Activated naive CD4-positive, alpha-beta T cell treated with anti-CD3 and anti-CD28 coated beads, Interleukin-2, amount 10 ng/mL, durations not matched to agents 7 days and 5 days (primary cell): ENCODE results near the gene ACTRT2.
A peak's percentile ranks its signal among the peaks of the same experiment; 100 is the strongest.

ENCODE experiments used
- CTCF ChIA-PET: fragments of 350-600 bp; sonication (Branson Sonifier 250); formaldehyde crosslinking; loops from one replicate; lab custom pipeline; 2021; ENCODE audit warnings: antibody characterized with exemption; lab: Charles Lee
- DNase-seq: peaks from one replicate; pipeline ENCODE4 v3.0.0-alpha.2; 2020
- H3K27ac Mint-ChIP-seq: one replicate; pipeline ENCODE4 v1.8.0; 2021; ENCODE audit warnings: mild to moderate bottlenecking, moderate library complexity, mixed read lengths
- H3K27me3 Mint-ChIP-seq: one replicate; pipeline ENCODE4 v1.8.0; 2021; ENCODE audit warnings: mild to moderate bottlenecking, mixed read lengths
- H3K36me3 Mint-ChIP-seq: one replicate; pipeline ENCODE4 v1.8.0; 2021; ENCODE audit warnings: mixed read lengths
- H3K4me1 Mint-ChIP-seq: one replicate; pipeline ENCODE4 v1.8.0; 2021; ENCODE audit warnings: mixed read lengths
- H3K4me3 Mint-ChIP-seq: one replicate; pipeline ENCODE4 v1.8.0; 2021; ENCODE audit warnings: mild to moderate bottlenecking, moderate library complexity, mixed read lengths
- H3K9me3 Mint-ChIP-seq: one replicate; pipeline ENCODE4 v1.8.0; 2021; ENCODE audit warnings: mixed read lengths

ACTRT2 gene

GRCh38 chr1:3026124-3026523 is 4.9 kb downstream of the ACTRT2 start:
- CTCF ChIA-PET, result no interaction called here
- H3K4me1 Mint-ChIP-seq, result no peaks in the 10 kb centered on the region
- no peaks in the 10 kb centered on the region for H3K9me3 Mint-ChIP-seq
- H3K27me3 Mint-ChIP-seq, result peaks cover 17% of the 10 kb centered on the region
- H3K4me3 Mint-ChIP-seq, result no peak overlapping the region
- no peaks in the 10 kb centered on the region for H3K36me3 Mint-ChIP-seq
- no peak overlapping the region for H3K27ac Mint-ChIP-seq
- no peak for DNase-seq

GRCh38 chr1:3026581-3027391 is 5.5 kb downstream of the ACTRT2 start:
- CTCF ChIA-PET, result no interaction called here
- no peak overlapping the region for H3K27ac Mint-ChIP-seq
- peaks cover under 1% of the 10 kb centered on the region for H3K4me1 Mint-ChIP-seq
- no peaks in the 10 kb centered on the region for H3K9me3 Mint-ChIP-seq
- H3K27me3 Mint-ChIP-seq, result peaks cover 15% of the 10 kb centered on the region
- peak; percentile 11 for DNase-seq
- no peak overlapping the region for H3K4me3 Mint-ChIP-seq
- H3K36me3 Mint-ChIP-seq, result no peaks in the 10 kb centered on the region

DNA sequence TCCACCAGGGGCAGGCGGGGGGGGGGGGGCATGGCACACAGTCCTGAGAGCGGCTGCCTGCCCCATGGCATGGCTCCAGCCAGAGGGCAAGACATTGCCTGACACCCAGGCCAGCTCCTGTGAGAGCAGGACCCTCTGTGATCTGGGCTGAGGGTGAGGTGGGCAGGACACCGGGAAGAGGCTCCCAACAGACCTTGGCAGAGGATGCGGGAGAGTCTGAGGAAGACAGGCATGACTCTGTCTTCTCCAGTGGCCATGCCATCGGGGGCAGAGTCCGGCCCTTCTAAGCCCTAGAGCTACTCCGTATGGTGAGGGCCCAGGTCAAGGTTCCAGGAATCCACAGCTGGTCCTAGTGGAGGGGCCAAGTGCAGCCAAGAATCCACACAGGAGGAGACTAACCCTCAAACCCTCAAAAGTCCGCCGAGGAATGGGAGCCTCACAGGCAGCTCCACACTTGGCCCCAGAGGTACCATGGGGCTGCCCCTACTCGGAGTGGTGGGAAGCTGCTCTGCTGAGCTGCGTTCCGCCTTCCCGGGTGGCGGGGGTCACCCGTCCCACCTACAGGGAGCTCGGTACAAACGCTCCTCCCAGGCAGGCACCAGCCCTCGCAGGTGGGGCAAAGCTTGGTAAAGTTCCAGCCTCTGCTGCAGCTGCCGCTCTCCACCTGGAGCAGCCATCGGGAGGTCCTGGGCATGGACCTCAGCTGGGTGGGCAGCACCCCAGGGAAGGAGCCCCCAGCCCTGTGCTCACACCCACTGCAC is 6.5 kb downstream of the ACTRT2 start:
- peak; percentile 18 for DNase-seq
- Mint-ChIP-seq H3K4me1 (peaks cover 10% of the 10 kb centered on the region), H3K27ac (no peak overlapping the region), H3K36me3 (no peaks in the 10 kb centered on the region), H3K27me3 (peaks cover 16% of the 10 kb centered on the region), H3K9me3 (no peaks in the 10 kb centered on the region), H3K4me3 (no peak overlapping the region)
- CTCF ChIA-PET, result interaction anchor here (0.5 kb wide), 1 partner anchor 50 kb away, joined by 3 read pairs; no protein-coding TSS in a partner anchor

GRCh38 chr1:3028531-3029282 is 7.4 kb downstream of the ACTRT2 start:
- peak; percentile 8 for DNase-seq
- H3K36me3 Mint-ChIP-seq, result no peaks in the 10 kb centered on the region
- H3K27me3 Mint-ChIP-seq, result peaks cover 18% of the 10 kb centered on the region
- no peak overlapping the region for H3K4me3 Mint-ChIP-seq
- no peaks in the 10 kb centered on the region for H3K9me3 Mint-ChIP-seq
- H3K4me1 Mint-ChIP-seq, result peaks cover 19% of the 10 kb centered on the region
- CTCF ChIA-PET, result interaction anchor here (0.5 kb wide), 1 partner anchor 51 kb away, joined by 3 read pairs; no protein-coding TSS in a partner anchor
- no peak overlapping the region for H3K27ac Mint-ChIP-seq

DNA sequence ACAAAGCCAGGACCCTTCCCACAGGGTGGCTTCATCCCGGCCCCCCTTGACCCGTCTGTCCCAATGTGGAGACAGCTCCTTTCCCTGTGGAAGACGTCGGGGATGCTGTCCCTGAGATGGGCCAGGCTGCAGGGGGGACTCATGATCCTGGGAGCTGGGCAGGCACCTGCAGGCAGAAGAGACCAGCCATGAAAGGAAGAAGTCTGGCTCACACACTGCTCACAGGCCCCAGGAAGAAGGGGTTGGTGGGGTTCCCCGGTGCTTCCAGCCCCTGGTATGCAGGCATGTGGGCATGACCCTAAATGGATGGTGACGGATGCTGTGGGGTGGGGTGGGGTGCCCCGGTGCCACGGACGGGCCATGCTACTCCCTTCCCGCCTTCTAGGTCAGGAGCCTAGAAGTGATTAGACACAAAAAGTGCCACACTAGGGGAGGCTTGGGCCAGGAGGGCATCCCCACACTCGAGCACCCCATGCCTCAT is 8.3 kb downstream of the ACTRT2 start:
- no peak for DNase-seq
- Mint-ChIP-seq H3K4me1 (peaks cover 27% of the 10 kb centered on the region), H3K27me3 (peaks cover 14% of the 10 kb centered on the region), H3K4me3 (no peak overlapping the region), H3K9me3 (no peaks in the 10 kb centered on the region), H3K36me3 (peaks cover under 1% of the 10 kb centered on the region), H3K27ac (no peak overlapping the region)
- CTCF ChIA-PET, result no interaction called here

- CTCF ChIA-PET, result no interaction called here
- H3K36me3 Mint-ChIP-seq, result peaks cover 1% of the 10 kb centered on the region
- DNase-seq, result peak; percentile 18
These were observed 8.9 kb downstream of the ACTRT2 start for GRCh38 chr1:3029991-3030662.

DNA sequence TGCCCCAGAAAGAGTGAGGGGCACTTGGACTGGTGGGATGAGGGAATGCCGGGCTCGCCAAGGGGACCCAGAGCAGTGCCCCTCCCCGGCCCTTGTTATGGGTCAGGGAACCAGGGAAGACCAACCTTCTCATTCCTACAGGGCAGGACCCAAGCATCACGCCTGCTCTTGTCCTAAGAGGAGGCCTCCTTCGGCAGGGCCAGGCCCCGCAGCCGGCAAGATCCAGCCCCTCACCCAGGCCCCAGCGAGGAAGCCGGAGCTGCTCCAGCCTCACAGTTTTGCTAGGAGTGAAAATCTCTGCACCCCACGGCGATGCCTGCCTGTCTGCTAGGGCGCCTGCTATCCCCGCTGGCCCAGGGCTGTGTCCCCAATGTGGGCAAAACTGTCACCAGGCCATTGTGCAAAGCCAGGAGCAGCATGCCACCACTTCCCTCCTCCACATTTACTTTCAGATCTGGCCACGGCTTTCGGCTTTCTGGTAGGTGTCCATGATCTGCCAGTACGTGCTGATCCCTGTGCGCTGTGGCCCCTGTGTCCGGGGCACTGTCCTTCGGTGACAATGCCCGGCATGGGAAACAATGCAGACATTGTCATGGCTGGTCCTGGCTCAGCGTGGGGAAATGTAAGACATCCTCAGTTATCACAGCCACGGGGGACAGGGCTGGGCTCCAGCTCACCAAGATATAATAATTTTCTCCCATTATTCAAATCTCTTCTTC is 9.6 kb downstream of the ACTRT2 start:
- Mint-ChIP-seq H3K27ac (no peak overlapping the region), H3K4me1 (peaks cover 35% of the 10 kb centered on the region), H3K4me3 (no peak overlapping the region), H3K36me3 (peaks cover 1% of the 10 kb centered on the region), H3K27me3 (peaks cover 14% of the 10 kb centered on the region), H3K9me3 (no peaks in the 10 kb centered on the region)
- CTCF ChIA-PET, result no interaction called here
- peak; percentile 19 for DNase-seq

More at GRCh38 chr1:3029991-3030662, 8.9 kb downstream of the ACTRT2 start:
- peaks cover 13% of the 10 kb centered on the region for H3K27me3 Mint-ChIP-seq
- H3K4me3 Mint-ChIP-seq, result no peak overlapping the region
- no peaks in the 10 kb centered on the region for H3K9me3 Mint-ChIP-seq
- H3K4me1 Mint-ChIP-seq, result peaks cover 30% of the 10 kb centered on the region
- no peak overlapping the region for H3K27ac Mint-ChIP-seq

DNA sequence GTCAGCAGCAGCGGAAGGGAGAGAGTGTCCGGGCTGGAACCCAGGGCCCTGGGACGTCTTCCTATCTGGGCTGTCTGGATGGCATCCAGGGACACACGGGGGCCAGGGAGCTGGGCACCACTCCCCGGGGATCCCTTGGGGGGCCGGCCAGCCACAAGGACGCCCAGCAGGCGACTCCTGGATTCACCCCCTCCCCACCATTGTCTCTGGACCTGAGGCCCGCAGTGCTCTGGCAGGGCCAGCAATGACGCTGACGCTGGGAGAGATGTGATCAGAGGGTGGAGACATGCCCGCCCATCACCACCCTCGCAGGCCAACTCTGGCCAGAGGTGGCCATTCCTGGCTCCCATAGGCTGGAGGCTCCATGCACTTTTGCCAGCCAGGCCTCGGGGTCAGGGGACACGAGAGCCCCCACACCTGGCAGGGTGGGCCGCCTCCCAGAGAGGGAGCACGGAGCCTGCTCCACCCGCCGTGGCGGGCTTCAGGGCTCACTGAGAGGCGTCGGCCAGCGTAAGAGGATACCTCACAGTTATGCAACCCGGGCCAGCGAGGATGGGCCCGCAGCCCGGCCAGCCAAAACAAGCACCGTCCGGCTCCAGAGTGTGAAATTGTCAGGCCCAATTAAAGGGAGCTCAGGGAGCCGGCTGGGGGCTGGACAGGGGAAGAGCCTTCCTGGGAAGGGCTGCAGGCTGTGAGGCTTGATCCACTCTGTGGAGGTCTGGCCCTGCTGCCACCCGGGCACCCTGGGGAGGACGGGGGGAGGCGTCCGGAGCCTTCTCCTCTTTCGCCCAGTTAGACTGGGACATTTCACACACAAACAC is 10.3 kb downstream of the ACTRT2 start:
- H3K36me3 Mint-ChIP-seq, result peaks cover 1% of the 10 kb centered on the region
- peaks cover 39% of the 10 kb centered on the region for H3K4me1 Mint-ChIP-seq
- CTCF ChIA-PET, result no interaction called here
- H3K27ac Mint-ChIP-seq, result no peak overlapping the region
- peaks cover 18% of the 10 kb centered on the region for H3K27me3 Mint-ChIP-seq
- DNase-seq, result no peak
- no peak overlapping the region for H3K4me3 Mint-ChIP-seq
- no peaks in the 10 kb centered on the region for H3K9me3 Mint-ChIP-seq

- Mint-ChIP-seq H3K4me3 (no peak overlapping the region), H3K4me1 (peaks cover 41% of the 10 kb centered on the region), H3K9me3 (no peaks in the 10 kb centered on the region), H3K27ac (peak overlapping the region; percentile 78), H3K36me3 (peaks cover 1% of the 10 kb centered on the region), H3K27me3 (peaks cover 18% of the 10 kb centered on the region)
- no peak for DNase-seq
- CTCF ChIA-PET, result no interaction called here
These were observed 11.2 kb downstream of the ACTRT2 start for GRCh38 chr1:3032371-3033039.

GRCh38 chr1:3033040-3033789 is 11.9 kb downstream of the ACTRT2 start:
- no peaks in the 10 kb centered on the region for H3K9me3 Mint-ChIP-seq
- peak; percentile 80 for DNase-seq
- H3K4me1 Mint-ChIP-seq, result peaks cover 41% of the 10 kb centered on the region
- H3K27me3 Mint-ChIP-seq, result peaks cover 18% of the 10 kb centered on the region
- CTCF ChIA-PET, result no interaction called here
- no peak overlapping the region for H3K4me3 Mint-ChIP-seq
- H3K27ac Mint-ChIP-seq, result peak overlapping the region; percentile 78
- H3K36me3 Mint-ChIP-seq, result peaks cover 1% of the 10 kb centered on the region

- Mint-ChIP-seq H3K9me3 (no peaks in the 10 kb centered on the region), H3K4me3 (no peak overlapping the region), H3K36me3 (peaks cover 1% of the 10 kb centered on the region), H3K4me1 (peaks cover 41% of the 10 kb centered on the region), H3K27me3 (peaks cover 18% of the 10 kb centered on the region), H3K27ac (peak overlapping the region; percentile 78)
- CTCF ChIA-PET, result no interaction called here
- peak; percentile 15 for DNase-seq
These were observed 12.5 kb downstream of the ACTRT2 start for GRCh38 chr1:3033790-3034090.

GRCh38 chr1:3034162-3034561 is 12.9 kb downstream of the ACTRT2 start:
- peak overlapping the region; percentile 78 for H3K27ac Mint-ChIP-seq
- peaks cover 18% of the 10 kb centered on the region for H3K27me3 Mint-ChIP-seq

More at GRCh38 chr1:3034162-3034561, 12.9 kb downstream of the ACTRT2 start:
- peaks cover 1% of the 10 kb centered on the region for H3K36me3 Mint-ChIP-seq
- CTCF ChIA-PET, result no interaction called here
- H3K9me3 Mint-ChIP-seq, result no peaks in the 10 kb centered on the region
- peaks cover 41% of the 10 kb centered on the region for H3K4me1 Mint-ChIP-seq
- DNase-seq, result peak; percentile 14
- no peak overlapping the region for H3K4me3 Mint-ChIP-seq
